HG03457 (cell line): ENCODE results near the gene PPT2.
"Not testable (repeated sequence)": the region's sequence is repeated elsewhere in the genome, so short reads cannot be mapped to it uniquely, and the experiment has no call there.

Experiments used
- ATAC-seq: cut with Tn5 transposase; IDR thresholded peaks from one replicate; pipeline ENCODE4 v1.9.1; 2021; ENCODE audit warnings: moderate number of reproducible peaks; ENCODE audit not compliant: unreplicated experiment

The PPT2 gene

DNA sequence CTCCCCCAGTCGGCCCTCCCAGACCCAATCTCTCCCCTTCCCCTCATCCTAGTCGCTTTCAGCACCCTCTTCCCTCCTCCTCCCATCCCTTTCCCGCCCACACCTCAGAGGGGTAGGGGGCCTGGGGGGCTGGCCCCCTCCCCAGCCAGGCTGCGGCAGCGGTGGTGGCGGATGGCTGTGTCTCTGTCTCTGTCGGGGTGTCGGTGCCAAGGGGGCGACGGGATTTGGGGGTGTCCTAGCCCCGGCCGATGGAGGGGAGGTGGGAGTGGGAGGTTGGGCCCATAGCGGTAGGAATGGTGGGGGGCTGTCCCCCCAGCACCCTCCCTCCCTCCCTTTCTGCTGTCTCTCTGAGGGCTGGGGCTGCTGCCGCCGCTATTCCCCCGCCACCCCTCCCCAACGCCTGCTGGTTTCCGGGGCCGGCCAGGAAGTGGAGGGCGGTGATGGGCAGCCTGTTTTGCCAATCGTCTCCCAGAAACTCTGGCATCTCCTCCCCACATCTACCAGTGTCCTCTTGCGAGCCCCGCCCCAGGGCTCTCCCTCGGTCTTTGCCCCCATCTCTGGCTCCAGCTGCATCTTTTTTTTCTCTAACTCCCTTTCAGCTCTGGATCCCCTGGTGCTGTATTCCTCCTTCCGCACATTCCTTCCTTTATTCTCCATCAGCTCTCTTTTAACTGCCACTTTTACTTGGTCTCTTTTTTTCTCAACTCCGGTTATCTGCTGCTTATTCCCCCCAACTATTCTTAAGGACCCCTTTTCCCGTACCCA, 22.0 kb downstream of the PPT2 start, which contains the start of gene AGPAT1:
Gene AGPAT1, minus strand, starts transcription at position 374 of the 765 bp plus-strand sequence. CDS start 4,588 bp downstream, outside the sequence.
- no peak for ATAC-seq

- ATAC-seq, result no peak
These were observed 22.7 kb downstream of the PPT2 start for GRCh38 chr6:32176476-32177182.

GRCh38 chr6:32177183-32177787, 23.3 kb downstream of the PPT2 start:
- ATAC-seq, result peak; percentile 3

- peak; percentile 74 for ATAC-seq
These were observed 24.0 kb downstream of the PPT2 start, which contains the start of gene RNF5 for GRCh38 chr6:32177788-32178546. TSS of gene RNF5 (plus strand) at chr6:32178405. CDS start at chr6:32178512, 107 bp downstream.

- ATAC-seq, result no peak
These were observed 24.9 kb downstream of the PPT2 start for GRCh38 chr6:32178547-32179440.

GRCh38 chr6:32179766-32180405, 25.9 kb downstream of the PPT2 start:
- ATAC-seq, result no peak

DNA sequence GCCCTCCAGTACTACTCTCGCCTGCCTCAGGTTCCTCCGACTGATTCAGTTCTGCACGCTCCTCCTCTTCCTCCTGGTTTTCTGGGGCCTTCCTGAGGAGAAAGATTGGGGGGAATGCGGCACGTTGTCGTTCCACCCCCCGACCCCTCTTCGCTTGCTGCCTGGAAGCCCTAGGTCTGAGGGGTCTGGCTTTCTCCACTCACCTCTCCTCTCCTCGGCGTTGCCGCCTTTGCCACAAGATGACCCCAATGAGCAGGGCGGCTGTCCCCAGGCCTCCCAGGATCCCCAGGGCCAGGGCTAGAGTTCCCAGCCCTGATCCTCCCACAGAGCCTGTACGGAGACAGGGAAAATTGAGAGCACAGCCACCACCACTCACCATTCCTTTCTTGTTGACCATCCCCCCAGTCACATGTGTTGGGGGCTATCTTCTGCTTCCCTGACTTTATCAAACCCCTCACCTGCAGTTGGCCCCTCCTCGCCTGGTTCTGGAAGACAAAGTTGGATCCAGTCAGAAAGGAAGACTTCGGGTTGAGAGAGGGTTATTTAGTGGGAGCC, 27.3 kb downstream of the PPT2 start:
- ATAC-seq, result no peak

DNA sequence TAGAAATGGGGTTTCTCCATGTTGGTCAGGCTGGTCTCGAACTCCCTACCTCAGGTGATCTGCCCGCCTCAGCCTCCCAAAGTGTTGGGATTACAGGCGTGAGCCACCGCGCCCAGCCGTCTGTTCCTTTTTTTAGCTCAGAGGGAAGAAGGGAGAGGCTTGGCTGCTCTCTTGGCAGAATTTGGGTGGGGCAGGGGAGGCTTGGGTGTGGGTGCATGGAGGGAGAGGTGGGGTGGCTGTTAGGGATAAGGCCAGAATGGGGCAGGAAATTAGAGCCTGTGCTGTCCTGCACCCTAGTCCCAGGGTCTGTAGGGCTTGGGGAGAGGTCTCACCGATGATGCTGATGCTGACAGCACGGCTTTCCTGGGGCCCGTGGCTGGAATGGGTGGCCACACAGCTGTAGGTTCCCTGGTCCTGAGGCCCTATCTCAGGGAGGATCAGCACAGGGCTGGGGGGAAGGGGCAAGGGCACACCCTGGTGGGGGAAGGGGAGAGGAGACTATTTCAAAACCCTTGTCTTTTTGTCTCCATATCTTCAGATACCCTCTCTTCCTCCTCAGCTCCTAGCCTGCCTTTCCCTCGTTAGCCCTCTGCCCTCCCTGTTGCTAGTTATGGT, 28.1 kb downstream of the PPT2 start:
- no peak for ATAC-seq

DNA sequence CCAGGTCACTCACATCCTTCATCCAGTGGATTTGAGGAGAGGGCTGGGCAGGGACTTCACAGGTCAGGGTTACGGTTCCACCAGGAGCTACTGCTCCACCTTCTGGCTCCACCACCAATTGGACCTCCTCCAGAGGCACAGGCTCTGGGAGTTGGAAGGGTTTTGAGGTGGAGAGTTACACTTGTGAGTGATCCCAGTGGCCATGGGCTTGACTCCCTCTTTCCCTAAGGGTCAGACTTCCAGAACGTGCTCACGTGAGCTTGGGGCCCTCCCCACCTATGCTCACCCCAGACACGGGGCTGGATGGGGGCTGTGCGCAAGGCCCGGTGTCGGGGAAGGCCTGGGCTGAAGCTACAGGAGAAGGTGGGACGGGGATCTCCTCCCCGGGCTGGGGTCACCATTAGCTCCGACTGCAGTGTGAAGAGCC, 28.6 kb downstream of the PPT2 start:
- no peak for ATAC-seq

DNA sequence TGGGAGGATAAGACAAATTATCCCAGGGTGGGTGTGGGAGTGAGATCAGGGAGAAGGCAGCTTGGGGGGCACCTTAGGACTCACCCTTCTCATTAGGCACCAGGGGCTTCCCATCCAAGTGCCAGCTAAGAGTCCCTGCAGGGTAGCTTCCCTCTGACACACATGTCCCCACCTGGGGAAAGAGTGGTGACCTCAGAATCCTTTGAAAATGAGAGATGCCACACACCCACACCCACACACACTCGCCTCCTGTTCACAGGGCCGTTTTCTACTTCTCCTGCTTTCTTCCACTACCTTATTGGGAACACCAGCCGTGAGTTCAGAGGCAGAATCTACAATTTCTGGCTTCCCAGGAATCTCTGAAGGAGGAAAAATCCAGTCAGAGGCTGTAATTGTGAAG, 29.1 kb downstream of the PPT2 start:
- no peak for ATAC-seq

DNA sequence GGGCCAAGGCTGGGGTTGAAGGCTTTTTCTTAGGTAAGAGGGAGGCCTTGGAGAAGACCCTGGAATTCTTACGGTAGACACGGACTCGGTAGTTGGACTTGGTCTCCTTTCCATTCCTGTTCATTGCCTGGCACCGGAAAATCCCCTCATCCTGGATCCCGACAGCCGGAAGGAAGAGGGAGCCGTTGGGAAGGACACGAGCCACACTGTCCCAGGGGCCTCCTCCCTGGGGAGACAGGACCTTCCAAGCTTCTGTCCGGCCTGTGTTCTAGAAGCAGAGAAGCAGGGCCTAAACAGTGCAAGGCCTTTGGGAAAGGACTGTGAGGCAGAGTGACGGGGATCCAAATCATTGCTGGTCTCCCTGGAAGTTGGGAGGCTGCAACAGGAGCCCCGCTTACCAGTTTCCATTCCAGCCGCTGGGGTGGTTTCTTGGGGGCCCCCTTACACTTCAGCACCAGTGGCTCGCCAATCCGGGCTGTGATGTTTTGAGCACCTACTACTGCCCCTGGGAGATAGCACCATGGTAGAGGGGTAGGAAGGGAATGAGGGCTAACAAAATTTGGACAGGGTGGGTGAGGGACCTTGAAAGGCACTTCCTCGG, 29.6 kb downstream of the PPT2 start:
- ATAC-seq, result no peak

- ATAC-seq, result no peak
These were observed 30.2 kb downstream of the PPT2 start, which contains the start of gene AGER for GRCh38 chr6:32184084-32184640. TSS of gene AGER (minus strand) at chr6:32184253. CDS start at chr6:32184222, 31 bp downstream.

DNA sequence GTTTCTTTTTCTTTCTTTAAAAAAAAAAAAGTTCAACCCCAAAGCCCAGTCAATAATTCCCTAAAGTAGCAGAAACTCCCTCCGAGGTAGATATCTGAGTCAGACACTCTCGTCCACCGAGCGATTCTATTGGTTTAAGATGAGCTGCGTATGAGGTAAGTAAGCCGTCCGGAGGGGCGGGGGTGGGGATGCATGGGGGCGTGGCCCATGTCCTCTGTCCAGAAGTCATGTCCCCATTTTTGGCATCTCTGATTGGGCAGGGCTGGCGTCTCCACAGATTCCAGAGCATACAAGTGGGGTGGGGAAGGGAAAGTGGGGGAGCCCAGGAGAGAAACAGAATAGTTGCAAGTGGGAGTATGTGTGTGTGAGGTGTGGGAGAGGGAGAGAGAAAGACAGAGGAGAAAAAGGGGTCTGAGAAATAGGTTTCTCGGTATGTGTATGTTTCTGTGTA, 31.8 kb downstream of the PPT2 start:
- not testable (repeated sequence) for ATAC-seq

- not testable (repeated sequence) for ATAC-seq
These were observed 32.4 kb downstream of the PPT2 start for GRCh38 chr6:32186151-32186840.

DNA sequence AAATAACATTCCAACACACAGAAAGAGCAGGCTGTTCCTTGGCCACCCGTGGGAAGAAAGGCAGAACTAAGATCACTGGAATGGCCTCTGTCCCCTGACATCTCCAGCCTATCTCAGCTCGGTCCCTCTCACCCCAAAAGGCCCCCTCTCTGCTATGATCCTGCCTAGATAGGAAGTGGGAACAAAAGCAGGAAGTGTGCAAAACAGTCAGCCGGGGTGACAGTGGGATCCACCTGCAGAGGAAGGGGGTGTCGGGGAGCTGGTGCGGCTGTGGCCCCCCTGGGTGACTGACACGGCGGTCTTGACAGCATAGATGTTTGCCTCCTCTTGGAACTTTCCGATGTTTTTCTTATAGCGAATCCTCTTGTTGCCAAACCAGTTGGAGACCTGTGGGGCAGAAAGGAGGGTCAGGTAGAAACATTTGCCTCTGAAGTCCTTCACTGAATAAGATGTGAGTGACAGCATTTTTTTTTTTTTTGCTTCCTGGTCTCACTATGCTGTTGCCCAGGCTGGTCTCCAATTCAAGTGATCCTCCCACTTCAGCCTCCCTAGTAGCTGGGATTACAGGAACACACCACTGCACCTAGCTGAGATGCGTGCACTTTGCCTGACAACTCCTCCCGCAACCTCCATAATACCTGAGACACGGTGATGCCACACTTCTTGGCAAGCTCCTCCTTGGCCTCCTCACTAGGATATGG, 33.2 kb downstream of the PPT2 start:
- ATAC-seq, result no peak

DNA sequence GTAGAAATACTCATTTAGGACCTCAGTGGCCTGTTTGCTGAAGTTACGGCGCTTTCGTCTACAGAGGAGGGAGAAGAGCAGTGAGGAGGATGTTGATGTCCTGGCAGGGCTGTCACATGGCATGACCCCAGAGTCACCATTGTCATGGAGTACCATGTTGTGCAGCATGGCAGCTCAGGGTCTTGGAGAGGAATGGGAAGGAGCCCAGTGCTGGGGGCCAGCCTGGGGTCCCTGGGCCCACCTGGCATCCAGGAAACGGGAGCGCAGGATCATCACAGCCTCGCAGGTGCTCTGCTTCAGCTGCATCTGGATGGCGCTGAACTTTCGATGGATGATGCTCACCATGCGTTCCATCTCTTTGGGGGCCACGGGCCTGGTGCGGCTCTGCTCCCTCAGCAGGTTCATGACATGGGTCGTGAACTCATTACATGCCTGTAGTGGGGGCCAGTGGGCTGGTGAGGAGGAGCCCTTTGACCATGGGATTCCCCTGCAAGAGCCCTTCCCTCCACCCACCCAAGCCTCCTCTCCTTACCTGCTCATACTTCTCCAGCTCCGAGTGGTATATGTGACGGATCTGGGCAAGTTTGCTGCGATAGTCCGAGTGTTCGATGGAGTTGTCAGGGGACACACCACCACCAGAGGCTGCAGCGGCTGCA, 33.9 kb downstream of the PPT2 start:
- ATAC-seq, result not testable (repeated sequence)
